ENCODE measurements around the gene MMP7.

- TF ChIP-seq CTCF (conservative IDR thresholded peaks at IDR 0.05; ENCODE audit: low read depth, low read length) = no peak
- TF ChIP-seq RCOR1 (IDR thresholded peaks at IDR 0.05; ENCODE audit: insufficient replicate concordance, low read length) = no peak
Observed at GRCh38 chr11:102552020-102552419, 21.5 kb upstream of the MMP7 start.
